HFF-Myc (cell line): Measurements from ENCODE around the gene TXNL4B.
A peak's percentile ranks its signal among the peaks of the same experiment; 100 is the strongest.

Source experiments
- DNase-seq: peaks from one replicate; pipeline ENCODE4 v3.0.0-alpha.2; 2011; ENCODE audit warnings: low read depth; ENCODE audit errors: extremely low read depth
- H3K4me3 ChIP-seq: replicated peaks from 2 replicates; pipeline ENCODE4 v1.5.1; 2011; ENCODE audit warnings: low read depth, mild to moderate bottlenecking, control low read depth, low read length
- TF ChIP-seq, protein P1 (sequence below): IDR thresholded peaks from 2 replicates; pipeline ENCODE4 v1.5.1; 2012; ENCODE audit warnings: mild to moderate bottlenecking, low read depth, low read length, control low read depth; ENCODE audit errors: missing control alignments

TXNL4B gene

DNA sequence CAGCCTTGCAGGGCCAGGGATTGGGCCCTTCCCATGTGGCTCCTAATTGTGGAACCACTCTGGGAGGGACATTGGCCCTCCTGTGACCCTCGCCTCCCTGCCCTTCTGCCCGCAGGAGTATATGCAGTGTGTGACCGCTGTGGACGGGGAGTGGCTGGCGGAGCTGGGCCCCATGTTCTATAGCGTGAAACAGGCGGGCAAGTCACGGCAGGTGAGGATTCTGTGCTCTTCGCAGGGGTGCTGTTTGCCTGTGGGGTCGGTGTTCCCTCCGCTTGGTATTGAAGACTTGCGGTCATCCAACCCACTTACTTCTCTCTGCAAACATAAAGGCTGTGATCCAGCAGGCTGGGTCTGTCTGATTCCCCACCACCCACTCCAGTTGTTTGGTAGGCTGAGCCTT, 15.9 kb upstream of the TXNL4B start:
- H3K4me3 ChIP-seq: no peak overlapping the region
- DNase-seq: no peak
- TF ChIP-seq, protein P1, sequence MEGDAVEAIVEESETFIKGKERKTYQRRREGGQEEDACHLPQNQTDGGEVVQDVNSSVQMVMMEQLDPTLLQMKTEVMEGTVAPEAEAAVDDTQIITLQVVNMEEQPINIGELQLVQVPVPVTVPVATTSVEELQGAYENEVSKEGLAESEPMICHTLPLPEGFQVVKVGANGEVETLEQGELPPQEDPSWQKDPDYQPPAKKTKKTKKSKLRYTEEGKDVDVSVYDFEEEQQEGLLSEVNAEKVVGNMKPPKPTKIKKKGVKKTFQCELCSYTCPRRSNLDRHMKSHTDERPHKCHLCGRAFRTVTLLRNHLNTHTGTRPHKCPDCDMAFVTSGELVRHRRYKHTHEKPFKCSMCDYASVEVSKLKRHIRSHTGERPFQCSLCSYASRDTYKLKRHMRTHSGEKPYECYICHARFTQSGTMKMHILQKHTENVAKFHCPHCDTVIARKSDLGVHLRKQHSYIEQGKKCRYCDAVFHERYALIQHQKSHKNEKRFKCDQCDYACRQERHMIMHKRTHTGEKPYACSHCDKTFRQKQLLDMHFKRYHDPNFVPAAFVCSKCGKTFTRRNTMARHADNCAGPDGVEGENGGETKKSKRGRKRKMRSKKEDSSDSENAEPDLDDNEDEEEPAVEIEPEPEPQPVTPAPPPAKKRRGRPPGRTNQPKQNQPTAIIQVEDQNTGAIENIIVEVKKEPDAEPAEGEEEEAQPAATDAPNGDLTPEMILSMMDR: no peak

DNA sequence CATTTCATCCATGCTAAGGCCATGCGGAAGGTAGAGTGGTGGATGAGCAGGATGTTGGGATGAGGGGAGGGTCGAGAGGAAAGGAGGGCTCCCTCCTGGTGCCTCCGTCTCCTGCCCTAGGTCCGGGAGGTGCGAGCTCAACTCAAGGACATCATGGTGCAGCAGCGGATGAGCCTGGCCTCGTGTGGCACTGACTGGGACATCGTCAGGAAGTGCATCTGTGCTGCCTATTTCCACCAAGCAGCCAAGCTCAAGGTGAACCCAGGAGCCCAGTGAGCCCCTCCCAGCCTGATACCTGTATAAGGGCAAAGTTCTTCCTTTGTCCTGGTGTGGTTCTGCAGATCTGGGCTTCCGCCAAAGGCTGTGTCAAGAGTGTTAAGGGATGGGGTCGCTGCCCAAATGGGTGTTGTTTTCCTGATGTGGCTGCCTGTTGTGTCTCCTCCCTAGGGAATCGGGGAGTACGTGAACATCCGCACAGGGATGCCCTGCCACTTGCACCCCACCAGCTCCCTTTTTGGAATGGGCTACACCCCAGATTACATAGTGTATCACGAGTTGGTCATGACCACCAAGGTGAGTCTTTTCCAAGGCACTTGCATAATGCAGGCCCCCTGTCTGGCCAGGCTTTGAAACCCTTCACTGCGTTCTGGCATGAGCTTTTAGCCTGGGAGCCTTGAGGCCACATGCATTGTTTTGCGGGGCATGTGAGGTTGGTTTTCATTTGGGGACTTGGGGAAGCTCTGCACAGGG, 15.1 kb upstream of the TXNL4B start:
- no peak for DNase-seq
- TF ChIP-seq, protein P1: no peak
- no peak overlapping the region for H3K4me3 ChIP-seq

DNA sequence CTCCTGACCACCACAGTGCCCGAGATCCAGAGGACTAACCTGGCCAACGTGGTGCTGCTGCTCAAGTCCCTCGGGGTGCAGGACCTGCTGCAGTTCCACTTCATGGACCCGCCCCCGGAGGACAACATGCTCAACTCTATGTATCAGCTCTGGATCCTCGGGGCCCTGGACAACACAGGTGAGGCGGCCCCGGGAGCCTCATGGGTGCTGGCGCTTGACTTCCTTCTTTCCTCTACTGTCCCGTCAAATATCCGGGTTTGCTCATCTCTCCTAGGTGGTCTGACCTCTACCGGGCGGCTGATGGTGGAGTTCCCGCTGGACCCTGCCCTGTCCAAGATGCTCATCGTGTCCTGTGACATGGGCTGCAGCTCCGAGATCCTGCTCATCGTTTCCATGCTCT, 14.0 kb upstream of the TXNL4B start:
- TF ChIP-seq, protein P1: no peak
- no peak for DNase-seq
- no peak overlapping the region for H3K4me3 ChIP-seq

DNA sequence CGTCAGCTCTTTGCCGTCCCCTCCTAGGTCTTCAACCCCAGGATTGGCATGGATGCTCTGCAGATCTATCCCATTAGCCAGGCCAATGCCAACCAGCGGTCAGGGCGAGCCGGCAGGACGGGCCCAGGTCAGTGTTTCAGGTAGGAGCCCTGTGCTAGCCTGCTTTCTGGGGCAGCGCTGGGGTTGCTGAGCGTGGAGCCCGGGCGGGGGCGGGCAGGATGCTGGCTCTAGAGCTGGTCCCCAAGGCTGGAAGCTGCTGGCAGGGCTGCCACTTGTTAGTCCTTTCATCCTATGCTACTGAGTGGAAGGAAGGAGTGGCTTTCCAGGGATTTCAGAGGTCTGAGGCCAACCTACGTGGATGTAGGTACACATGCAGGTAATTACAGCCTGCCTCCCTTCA, 12.6 kb upstream of the TXNL4B start:
- H3K4me3 ChIP-seq: no peak overlapping the region
- no peak for DNase-seq
- TF ChIP-seq, protein P1: no peak

DNA sequence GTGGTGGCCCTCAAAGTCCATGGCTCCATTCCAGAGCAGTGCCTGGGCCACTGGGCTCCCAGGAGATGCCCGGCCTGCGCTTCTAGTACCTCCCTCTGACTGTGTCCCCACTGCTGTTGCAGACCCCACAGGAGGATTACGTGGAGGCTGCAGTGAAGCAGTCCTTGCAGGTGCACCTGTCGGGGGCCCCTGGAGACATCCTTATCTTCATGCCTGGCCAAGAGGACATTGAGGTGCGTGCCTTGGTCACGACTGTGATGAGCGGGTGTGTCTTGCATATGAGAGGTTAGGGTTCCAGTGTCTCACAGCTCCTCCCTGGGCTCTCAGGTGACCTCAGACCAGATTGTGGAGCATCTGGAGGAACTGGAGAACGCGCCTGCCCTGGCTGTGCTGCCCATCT, 11.5 kb upstream of the TXNL4B start:
- DNase-seq: no peak
- TF ChIP-seq, protein P1: no peak
- no peak overlapping the region for H3K4me3 ChIP-seq

DNA sequence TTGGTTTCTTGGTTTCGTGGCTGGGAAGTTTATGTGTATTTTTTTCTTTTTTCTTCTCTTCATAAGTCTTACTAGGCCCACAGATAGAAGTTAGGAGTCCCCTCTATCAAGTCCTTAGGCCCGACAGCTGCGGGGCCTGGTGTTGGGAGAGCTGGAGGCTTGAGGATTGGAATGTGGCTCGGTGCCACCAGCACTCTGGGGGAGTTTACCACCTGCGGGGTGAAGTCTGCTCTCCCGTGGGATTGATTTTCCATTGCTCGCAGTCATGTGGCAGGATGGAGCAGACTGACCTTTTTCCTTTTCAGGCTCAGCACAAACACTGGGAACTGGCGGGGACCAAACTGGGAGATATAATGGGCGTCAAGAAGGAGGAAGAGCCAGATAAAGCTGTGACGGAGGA, 7.8 kb upstream of the TXNL4B start:
- TF ChIP-seq, protein P1: no peak
- no peak for DNase-seq
- H3K4me3 ChIP-seq: no peak overlapping the region

DNA sequence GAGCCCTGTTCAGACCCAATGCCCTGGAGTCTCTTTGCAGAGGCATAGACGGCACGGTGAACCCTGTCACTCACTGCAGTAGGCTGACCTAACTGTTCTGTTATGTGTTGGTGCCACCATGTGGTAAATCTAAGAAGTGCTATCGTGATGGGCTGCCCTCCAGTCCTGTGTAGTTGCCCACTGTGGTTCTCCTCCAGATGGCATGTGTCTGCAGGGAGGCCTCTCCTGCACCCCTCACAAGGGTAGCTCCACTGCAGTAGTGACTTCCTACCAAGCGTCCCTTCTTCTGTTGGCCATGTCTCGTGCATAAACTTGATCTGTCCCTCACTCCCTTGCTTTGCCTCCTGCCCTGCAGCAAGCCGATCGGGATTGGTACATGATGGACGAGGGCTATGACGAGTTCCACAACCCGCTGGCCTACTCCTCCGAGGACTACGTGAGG, 6.0 kb upstream of the TXNL4B start:
- peak; percentile 43 for DNase-seq
- H3K4me3 ChIP-seq: no peak overlapping the region
- TF ChIP-seq, protein P1: peak; percentile 55
